Measurements from ENCODE around the gene KRTAP4-16.
"Not testable (repeated sequence)": the region's sequence is repeated elsewhere in the genome, so short reads cannot be mapped to it uniquely, and the experiment has no call there.

The KRTAP4-16 gene

GRCh38 chr17:41144846-41145245 is 42.8 kb upstream of the KRTAP4-16 start:
- no peak overlapping the region for H3K27ac ChIP-seq
- no peak for TF ChIP-seq ZFX (IDR thresholded peaks at IDR 0.05)
- TF ChIP-seq, protein P1, sequence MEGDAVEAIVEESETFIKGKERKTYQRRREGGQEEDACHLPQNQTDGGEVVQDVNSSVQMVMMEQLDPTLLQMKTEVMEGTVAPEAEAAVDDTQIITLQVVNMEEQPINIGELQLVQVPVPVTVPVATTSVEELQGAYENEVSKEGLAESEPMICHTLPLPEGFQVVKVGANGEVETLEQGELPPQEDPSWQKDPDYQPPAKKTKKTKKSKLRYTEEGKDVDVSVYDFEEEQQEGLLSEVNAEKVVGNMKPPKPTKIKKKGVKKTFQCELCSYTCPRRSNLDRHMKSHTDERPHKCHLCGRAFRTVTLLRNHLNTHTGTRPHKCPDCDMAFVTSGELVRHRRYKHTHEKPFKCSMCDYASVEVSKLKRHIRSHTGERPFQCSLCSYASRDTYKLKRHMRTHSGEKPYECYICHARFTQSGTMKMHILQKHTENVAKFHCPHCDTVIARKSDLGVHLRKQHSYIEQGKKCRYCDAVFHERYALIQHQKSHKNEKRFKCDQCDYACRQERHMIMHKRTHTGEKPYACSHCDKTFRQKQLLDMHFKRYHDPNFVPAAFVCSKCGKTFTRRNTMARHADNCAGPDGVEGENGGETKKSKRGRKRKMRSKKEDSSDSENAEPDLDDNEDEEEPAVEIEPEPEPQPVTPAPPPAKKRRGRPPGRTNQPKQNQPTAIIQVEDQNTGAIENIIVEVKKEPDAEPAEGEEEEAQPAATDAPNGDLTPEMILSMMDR (conservative IDR thresholded peaks at IDR 0.05) = no peak

GRCh38 chr17:41141361-41141760 is 39.4 kb upstream of the KRTAP4-16 start:
- TF ChIP-seq, protein P1 (conservative IDR thresholded peaks at IDR 0.05) = no peak
- TF ChIP-seq ZFX (IDR thresholded peaks at IDR 0.05) = no peak
- no peak overlapping the region for H3K27ac ChIP-seq

- TF ChIP-seq, protein P1 (conservative IDR thresholded peaks at IDR 0.05) = no peak
- no peak for TF ChIP-seq ZFX (IDR thresholded peaks at IDR 0.05)
Measured at GRCh38 chr17:41140360-41141131, 38.5 kb upstream of the KRTAP4-16 start, which contains the start of gene KRTAP4-6. Gene KRTAP4-6, minus strand, starts transcription at chr17:41140544. Its CDS starts 57 bp downstream, at chr17:41140487.

DNA sequence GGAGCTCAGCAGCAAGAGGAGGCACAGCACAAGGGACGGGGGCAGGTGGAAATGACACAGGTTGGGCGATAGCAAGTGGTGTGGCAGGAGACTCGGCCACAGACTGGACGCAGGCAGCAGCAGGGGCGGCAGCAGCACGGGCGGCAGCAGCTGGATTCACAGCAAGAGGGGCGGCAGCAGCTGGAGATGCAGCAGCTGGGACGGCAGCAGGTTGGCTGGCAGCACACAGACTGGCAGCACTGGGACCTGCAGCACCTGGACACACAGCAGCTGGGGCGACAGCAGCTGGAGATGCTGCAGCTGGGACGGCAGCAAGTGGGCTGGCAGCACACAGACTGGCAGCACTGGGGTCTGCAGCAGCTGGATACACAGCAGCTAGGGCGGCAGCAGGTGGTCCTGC is 37.9 kb upstream of the KRTAP4-16 start:
- not testable (repeated sequence) for H3K27ac ChIP-seq

More at GRCh38 chr17:41140360-41141131, 38.5 kb upstream of the KRTAP4-16 start, which contains the start of gene KRTAP4-6:
- no peak within 1 kb of the TSS for H3K27ac ChIP-seq

DNA sequence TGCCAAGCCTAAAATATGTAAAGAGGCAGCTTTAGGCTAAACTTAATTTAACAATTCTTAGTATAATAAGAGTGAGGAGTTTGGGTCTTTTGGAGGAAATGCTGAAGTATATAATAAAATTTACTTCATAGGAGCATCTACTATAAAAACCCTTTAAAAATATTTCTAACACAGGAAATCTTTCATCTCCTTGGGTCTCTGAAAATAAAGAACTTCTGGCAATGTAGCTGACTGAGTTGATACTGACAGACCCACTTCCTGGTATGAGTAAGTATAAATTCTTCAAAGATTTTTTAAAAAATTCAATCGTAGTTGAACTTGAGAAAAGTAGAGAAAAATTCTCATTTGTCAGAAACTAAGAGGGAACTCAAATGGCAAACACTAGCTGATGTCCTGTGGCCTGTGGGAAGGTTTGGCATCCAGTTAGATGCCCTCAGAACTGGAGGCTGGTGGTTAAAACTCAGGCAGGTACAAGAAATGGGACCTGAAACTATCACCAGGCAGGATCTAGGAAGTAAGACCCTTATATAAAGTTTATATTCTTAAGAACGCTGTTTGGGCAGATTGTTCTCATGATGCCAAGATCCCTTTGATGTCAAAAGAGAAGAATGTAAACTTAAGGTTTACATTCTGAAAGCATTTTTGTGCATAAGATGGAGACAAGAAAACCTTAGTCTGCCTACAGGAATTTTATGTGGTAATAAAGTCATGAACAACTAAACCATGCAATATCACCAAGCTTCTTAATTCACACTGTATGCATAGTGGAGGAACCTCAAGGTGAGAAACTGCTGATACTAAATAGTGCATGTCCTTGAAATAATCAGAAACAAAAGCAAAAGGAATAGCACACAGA is 32.1 kb upstream of the KRTAP4-16 start:
- no peak overlapping the region for H3K27ac ChIP-seq
- TF ChIP-seq, protein P1 (conservative IDR thresholded peaks at IDR 0.05) = no peak
- TF ChIP-seq ZFX (IDR thresholded peaks at IDR 0.05) = no peak

DNA sequence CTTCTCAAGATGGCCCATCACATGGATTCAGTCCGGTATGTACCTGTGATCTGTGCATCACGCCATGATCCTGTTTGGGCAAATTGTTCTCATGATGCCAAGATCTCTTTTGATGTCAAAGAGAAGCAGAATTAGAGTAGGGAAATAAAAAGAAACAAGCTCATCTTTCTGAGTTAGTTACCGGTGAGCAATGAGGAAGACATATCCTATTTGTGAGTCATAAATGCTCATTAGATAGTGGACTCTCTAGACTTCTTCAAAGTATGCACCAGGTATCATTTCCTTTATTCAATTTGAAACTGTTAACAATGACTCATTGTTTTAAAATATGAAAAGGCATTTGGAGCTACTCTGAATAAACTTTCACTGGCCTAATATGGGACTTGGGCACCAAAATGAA is 30.0 kb upstream of the KRTAP4-16 start:
- TF ChIP-seq, protein P1 (conservative IDR thresholded peaks at IDR 0.05) = no peak
- no peak for TF ChIP-seq ZFX (IDR thresholded peaks at IDR 0.05)
- H3K27ac ChIP-seq = no peak overlapping the region

- H3K27ac ChIP-seq = no peak overlapping the region
- TF ChIP-seq, protein P1 (conservative IDR thresholded peaks at IDR 0.05) = no peak
- no peak for TF ChIP-seq ZFX (IDR thresholded peaks at IDR 0.05)
Measured at GRCh38 chr17:41127371-41127770, 25.4 kb upstream of the KRTAP4-16 start.
